Ovary (tissue), 3 donors: Measurements from ENCODE around the gene PARD3.

Experiments used
- EP300 ChIP-seq: sonication (generic); formaldehyde crosslinking; IDR thresholded peaks from one replicate; pipeline ENCODE4 v1.6.1; 2017; ENCODE audit warnings: antibody characterized with exemption
- POLR2A ChIP-seq: fragments of 450-650 bp; IDR thresholded peaks from one replicate; pipeline ENCODE4 v1.6.1; 2017; ENCODE audit warnings: antibody characterized with exemption, mild to moderate bottlenecking, moderate library complexity
- TF ChIP-seq, protein P1 (sequence below), 3 donors: fragments of 450-650 bp in 2 of 3; fragments of 200-600 bp in 1 of 3; IDR thresholded peaks; one replicate each; pipeline versions ENCODE4 v1.5.1 to v1.8.0; 2016 to 2022; ENCODE audit warnings: antibody characterized with exemption in 3 of 3, mild to moderate bottlenecking in 1 of 3
- donor health status: DM: no; HTN: no; CAD: no.

DNA sequence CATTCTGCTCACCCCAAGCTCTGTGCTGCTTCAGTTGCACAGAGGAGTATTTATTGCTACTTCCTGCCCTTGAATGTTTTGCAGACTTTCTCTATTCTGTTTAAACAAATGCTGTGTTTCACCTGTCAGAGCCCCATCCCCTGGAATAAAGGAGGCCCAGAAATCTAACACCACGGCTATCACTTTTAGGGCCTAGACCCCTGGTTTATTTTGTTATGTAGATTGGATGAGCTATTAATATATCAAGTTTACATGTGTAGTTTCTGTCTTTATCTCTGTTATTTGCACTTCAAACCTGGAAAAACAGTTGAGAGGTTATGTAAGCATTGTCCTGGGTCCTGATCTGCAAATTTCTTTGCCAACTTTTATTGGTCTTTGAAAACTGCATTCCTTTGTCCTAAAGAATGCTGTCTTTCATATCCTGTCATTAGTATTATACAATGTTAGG, 630.1 kb downstream of the PARD3 start:
- TF ChIP-seq, protein P1, sequence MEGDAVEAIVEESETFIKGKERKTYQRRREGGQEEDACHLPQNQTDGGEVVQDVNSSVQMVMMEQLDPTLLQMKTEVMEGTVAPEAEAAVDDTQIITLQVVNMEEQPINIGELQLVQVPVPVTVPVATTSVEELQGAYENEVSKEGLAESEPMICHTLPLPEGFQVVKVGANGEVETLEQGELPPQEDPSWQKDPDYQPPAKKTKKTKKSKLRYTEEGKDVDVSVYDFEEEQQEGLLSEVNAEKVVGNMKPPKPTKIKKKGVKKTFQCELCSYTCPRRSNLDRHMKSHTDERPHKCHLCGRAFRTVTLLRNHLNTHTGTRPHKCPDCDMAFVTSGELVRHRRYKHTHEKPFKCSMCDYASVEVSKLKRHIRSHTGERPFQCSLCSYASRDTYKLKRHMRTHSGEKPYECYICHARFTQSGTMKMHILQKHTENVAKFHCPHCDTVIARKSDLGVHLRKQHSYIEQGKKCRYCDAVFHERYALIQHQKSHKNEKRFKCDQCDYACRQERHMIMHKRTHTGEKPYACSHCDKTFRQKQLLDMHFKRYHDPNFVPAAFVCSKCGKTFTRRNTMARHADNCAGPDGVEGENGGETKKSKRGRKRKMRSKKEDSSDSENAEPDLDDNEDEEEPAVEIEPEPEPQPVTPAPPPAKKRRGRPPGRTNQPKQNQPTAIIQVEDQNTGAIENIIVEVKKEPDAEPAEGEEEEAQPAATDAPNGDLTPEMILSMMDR (IDR thresholded peaks at IDR 0.05) = no peak
- TF ChIP-seq POLR2A (no peak), EP300 (no peak)
